ENCODE data around the gene CUL9. TPM values are rescaled to one million over a fixed set of nuclear protein-coding genes. Genes with fewer than 3 reads are reported as not detected.
A peak's percentile ranks its signal among the peaks of the same experiment; 100 is the strongest.

The CUL9 gene
- total RNA-seq, 1 donor from 2014 or later: 22.0 TPM

DNA sequence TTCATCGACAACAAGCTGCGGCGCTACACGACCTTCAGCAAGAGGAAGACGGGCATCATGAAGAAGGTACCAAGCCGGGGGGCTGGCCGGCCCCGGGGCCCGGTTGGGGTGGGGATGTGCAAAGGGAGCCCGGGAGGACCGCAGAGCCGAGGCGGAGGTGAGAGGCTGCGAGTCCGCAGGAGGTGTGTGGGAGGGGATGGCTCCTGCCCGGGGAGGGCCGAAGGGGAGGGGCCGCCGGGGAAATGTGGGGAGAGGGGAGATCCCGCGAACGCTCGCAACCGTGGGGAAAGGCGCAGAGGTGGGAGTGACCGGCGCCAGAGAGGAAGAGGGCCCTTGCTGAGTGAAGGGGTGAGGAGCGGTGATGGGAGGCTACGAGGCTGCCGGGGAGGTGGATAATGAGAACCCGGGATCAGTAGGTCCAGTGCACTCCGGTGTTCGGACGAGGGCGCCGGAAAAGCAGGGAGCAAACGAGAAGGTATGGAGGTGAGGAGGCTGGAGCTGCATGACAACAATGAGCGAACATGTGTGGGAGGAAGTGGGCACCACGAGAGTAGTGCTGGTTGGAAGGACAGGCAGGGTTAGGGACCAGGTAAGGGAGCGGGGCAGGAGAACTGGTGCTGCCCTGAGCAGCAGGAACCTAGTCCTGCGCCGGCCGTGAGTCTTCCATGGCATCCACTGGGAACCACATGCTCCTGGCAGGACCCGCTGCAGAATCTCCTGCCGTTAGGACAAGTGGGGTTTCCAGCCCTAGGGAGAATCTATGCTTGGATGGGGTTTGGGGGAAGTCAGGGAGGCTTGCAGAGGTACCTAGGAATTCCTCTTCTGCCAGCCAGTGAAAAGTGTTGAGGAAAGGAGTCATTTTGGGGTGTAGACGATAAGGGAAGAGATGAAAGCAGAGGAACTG is 9.6 kb upstream of the CUL9 start:
- DNase-seq (ENCODE audit: low spot score in 2 of 2): no peak
- no peak for FAIRE-seq

DNA sequence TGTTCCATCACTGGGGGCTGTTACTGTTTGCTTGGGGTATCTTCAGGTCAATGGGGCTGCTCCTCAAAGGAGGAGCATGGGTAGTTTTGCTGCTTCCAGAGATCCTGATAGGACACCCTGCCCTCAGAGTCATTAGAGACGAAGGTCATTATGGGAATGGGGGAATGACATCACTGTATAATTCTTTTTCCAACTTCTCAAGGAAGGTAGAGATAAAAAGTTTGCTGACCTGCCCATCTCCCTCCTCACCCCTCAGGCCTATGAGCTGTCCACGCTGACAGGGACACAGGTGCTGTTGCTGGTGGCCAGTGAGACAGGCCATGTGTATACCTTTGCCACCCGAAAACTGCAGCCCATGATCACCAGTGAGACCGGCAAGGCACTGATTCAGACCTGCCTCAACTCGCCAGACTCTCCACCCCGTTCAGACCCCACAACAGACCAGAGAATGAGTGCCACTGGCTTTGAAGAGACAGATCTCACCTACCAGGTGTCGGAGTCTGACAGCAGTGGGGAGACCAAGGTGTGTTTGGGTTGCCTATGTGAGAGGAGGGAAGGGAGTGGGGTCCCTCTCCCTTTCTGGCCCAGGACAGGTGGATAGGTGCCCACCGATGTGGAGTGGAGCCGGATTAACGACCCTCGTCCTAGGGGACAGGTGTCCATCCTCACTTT is 8.3 kb upstream of the CUL9 start:
- no peak for FAIRE-seq
- no peak for DNase-seq (ENCODE audit: low spot score in 2 of 2)

DNA sequence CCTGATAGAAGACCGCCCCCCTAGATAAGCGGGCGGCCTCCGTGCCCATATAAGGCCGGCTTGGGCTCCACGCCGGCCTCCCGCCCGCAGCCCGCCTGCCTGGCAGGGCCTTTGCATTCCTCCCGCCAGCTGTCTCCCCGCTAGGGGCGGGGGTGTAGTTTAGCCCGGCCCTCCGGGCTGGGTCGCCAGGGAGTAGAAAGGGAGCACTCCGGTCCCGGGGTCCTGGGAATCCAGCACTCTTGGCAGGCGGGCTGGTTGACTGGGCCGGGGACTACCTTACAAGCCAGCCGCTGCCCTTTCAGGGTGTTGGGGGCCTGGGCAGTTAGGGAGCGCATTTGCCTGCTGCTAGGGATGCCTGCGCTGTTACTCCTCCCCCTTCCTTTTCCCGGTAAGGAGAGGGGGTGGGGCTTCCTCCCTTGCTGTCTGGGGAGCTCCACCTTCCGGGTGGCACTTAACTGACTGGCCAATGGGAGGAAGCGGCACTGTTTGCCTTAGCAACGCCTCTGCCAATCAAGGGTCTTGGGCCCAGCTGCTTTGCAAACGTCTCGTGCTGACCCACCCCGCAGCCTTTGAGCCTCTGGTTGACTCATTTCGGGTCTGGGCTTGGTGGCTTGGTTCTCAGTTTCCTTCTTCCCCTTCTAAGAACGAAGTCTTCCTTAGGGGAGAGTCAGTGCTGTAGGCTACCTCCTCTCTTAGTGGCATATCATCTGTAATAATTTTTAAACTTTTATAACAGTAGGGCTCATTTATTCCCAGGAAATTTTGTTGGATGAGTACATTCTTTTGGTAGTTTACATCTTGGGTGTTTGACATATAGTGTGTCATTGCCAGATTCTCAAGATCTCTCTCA is 7.5 kb upstream of the CUL9 start:
- DNase-seq (ENCODE audit: low spot score in 2 of 2) (peak; percentile 91 to 97), FAIRE-seq (no peak)

DNA sequence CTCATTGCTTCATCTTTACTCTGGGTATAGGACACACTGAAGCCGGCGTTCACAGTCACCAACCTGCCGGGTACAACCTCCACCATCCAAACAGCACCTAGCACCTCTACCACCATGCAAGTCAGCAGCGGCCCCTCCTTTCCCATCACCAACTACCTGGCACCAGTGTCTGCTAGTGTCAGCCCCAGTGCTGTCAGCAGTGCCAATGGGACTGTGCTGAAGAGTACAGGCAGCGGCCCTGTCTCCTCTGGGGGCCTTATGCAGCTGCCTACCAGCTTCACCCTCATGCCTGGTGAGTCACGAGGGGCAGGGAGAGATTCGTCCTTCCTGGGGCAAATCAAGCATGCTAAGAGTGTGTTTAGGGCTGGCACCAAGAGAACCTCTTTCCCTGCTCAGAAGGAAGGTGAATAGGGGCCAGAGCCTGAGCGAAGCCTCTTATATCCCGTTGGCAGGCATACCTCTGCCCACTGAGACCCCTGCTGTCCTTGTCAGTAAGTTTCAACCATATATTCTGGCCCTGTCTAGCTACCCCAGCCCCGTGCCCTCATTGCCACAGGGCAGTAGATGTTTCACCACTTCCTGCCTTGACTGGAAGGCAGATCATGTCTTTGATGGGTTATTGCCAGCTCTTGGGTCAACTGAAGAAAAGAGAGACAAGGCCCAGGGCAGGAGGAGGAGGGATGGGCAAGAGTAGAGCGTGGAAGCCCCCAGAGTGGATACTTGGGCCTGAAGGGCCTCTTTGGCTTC is 6.1 kb upstream of the CUL9 start:
- no peak for DNase-seq (ENCODE audit: low spot score in 2 of 2)
- no peak for FAIRE-seq

DNA sequence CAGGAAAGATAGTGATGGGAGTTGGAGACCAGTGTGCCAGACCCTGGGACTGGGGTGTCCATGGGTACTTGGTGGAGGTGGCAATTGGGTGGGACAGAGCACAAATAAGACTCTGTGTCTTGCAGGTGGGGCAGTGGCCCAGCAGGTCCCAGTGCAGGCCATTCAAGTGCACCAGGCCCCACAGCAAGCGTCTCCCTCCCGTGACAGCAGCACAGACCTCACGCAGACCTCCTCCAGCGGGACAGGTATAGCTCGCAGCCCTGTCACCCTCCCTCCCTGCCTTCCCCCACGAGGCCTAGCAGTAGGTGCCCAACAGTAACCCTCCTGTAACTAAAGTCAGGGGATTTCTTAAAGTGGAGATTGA is 5.6 kb upstream of the CUL9 start:
- FAIRE-seq (no peak), DNase-seq (ENCODE audit: low spot score in 2 of 2) (no peak)

DNA sequence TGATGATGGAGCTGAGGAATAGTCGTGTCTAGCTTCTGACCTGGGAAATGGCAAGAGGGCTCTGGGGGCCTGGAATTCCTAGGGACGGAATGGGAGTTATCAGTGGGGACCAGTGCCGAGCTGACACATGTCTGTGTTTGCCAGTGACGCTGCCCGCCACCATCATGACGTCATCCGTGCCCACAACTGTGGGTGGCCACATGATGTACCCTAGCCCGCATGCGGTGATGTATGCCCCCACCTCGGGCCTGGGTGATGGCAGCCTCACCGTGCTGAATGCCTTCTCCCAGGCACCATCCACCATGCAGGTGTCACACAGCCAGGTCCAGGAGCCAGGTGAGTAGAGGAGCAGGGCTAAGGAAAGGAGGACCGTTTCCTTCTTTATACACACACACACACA is 3.8 kb upstream of the CUL9 start:
- no peak for FAIRE-seq
- no peak for DNase-seq (ENCODE audit: low spot score in 2 of 2)

DNA sequence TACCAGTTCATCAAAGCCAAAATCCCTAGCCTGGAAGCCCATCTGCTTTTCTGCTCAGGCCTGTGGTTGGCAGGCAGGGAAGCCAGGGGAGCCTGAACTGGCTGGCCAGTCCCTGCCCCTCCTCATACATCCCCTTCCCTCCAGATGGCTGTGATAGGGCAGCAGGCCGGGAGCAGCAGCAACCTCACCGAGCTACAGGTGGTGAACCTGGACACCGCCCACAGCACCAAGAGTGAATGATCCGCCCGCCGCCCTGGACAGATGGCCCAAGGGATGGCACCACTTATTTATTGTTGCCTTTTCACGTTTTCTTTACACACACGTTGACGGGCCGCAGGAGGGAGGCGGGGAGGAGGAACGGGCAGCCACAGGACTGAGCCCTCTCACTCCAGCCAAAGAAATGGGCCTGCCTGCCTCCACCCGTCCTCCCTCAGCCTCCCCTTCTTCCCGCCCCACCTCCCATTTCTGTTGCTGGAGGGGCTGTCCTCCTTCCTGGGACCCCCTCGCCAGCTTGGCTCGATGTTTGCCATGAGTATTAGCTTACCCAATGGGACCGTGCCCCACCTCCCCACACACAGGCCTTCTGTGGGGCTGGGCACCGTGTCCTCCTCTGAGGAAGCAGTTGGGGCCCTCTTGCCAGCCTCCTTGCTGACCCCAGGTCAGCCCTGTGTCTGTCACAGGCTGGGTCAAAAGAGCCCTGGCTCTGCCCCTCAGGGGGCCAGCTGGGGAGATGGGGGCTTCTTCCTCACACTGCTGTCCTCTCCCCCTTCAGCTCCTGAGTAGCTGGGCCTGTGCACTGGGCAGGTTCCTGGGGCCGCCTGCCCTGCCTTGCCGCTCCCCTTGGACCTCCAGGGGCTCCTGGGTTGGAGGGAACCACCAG is 2.8 kb upstream of the CUL9 start:
- FAIRE-seq (no peak), DNase-seq (ENCODE audit: low spot score in 2 of 2) (no peak)

DNA sequence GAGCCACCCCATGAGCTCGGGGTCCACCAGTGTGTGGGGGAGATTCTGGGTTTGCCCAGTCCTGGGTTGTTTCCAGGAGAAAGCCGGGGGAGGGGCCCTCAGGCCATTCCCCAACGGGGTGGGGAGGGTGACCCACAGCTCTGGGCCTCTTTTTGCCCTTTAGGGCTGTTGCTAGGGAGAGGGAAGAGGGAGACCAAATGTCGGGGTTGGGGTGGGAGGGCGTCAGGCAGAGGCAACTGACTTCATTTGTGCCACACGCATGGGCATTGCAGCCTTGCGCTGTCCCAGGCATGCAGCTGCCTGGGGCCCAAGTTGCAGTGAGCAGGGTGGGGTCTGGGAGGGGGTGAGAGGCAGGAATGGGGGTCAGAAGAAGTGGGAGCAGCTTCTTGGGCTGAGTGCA is 1.9 kb upstream of the CUL9 start:
- no peak for FAIRE-seq
- DNase-seq (ENCODE audit: low spot score in 2 of 2): no peak

DNA sequence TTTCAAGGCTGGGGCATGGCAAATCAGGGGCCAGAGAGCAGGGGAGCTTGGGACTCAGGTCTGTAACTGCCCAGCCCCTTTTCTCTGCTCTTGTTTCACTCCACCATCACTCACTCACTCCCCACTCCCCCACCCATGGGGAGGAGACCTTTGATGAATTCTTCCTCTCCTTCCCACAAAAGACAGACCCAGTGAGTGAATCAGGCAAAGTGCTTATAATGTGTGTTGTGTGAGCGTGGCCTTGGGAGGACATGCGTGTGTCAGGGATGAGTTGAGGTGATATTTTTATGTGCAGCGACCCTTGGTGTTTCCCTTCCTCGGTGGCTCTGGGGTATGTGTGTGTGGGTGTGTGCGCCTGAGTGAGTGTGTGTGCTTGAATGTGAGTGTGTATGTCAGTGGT is 1.0 kb upstream of the CUL9 start:
- DNase-seq (ENCODE audit: low spot score in 2 of 2) (no peak), FAIRE-seq (no peak)

DNA sequence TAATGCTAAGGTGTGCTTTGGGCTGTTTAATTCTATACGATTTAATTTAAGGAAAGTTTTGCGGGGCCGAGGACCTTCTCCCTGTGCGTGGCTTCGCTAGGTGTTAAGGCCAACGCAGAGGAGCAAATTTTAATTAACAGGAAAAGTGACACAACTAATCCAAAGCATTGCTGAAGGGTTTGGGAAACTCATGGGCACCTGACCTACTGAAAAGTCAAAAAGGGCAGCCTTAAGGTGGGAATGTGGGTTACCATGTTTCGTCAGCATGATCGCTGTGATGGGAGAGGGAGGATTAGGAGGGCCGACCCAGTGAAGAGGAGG is 415 bp upstream of the CUL9 start:
- no peak for DNase-seq (ENCODE audit: low spot score in 2 of 2)
- no peak for FAIRE-seq

DNA sequence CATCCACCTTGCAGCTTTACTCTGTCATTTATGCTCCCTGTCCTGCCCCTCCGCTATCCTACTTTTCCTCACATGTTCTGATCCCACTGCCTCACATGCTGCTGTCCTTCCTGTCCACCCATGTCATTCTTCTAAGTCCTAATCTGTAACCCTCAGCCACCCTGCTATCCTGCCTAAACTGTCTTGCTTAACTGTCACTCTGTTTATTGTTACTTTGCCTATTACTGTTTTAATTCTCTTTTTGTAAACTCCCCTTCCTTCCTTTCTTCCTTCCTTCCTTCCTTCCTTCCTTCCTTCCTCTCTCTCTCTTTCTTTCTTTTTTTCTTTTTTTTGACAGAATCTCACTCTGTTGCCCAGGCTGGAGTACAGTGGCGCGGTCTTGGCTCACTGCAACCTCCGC is 1.4 kb downstream of the CUL9 start:
- FAIRE-seq: no peak
- DNase-seq (ENCODE audit: low spot score in 2 of 2): no peak

DNA sequence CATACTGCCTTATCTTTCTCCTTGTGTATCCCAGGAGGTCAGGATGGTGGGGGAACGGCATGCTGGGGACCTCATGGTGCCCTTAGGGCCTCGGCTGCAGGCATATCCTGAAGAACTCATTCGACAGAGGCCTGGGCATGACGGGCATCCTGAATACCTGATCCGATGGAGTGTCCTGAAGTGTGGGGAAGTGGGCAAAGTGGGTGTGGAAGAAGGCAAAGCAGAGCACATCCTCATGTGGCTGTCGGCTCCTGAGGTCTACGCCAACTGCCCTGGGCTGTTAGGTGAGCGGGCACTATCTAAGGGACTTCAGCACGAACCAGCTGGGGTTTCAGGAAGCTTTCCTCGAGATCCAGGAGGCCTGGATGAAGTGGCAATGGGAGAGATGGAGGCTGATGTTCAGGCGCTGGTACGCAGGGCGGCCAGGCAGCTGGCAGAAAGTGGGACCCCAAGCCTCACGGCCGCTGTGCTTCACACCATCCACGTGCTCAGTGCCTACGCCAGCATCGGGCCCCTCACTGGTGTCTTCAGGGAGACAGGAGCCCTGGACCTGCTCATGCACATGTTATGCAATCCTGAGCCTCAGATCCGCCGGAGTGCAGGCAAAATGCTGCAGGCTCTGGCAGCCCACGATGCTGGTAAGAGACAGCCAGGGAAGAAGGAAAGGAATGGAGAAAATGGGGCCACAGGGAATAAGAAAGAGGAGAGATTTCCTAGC is 2.4 kb downstream of the CUL9 start:
- FAIRE-seq: no peak
- DNase-seq (ENCODE audit: low spot score in 2 of 2): no peak

DNA sequence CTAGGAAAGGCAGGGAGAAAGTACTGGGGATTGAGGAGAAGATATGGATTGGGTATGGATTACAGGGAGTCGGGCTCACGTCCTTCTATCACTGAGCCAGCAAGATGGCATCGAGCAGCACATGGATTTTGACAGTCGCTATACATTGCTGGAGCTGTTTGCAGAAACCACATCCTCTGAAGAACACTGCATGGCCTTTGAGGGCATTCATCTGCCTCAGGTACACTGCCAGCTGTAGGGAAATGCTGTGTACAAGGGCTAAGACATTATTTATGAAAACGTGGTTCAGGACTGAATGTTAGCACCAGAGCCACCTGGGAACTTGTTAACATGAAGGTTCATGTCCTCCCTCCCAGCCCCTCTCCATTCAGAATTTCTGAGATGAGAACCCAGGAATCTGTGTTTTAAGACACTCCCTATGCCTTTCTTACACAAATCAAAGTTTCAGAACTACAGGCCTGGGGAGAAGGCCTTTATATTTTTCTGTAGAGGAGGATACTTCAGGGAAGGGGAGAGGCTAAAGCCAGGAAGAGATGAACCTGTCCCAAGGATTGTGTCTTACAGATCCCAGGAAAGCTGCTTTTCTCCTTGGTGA is 3.5 kb downstream of the CUL9 start:
- DNase-seq (ENCODE audit: low spot score in 2 of 2) (no peak), FAIRE-seq (no peak)

DNA sequence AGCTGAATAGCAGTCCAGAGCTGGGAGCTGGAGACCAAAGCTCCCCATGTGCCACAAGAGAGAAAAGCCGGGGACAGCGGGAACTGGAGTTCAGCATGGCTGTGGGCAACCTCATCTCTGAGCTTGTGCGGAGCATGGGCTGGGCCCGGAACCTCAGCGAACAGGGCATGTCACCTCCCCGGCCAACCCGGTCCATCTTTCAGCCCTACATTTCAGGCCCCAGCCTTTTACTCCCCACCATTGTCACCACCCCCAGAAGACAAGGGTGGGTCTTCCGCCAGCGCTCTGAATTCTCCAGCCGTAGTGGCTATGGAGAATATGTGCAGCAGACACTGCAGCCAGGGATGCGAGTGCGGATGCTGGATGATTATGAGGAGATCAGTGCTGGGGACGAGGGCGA is 4.0 kb downstream of the CUL9 start:
- DNase-seq (ENCODE audit: low spot score in 2 of 2): no peak
- FAIRE-seq: no peak

DNA sequence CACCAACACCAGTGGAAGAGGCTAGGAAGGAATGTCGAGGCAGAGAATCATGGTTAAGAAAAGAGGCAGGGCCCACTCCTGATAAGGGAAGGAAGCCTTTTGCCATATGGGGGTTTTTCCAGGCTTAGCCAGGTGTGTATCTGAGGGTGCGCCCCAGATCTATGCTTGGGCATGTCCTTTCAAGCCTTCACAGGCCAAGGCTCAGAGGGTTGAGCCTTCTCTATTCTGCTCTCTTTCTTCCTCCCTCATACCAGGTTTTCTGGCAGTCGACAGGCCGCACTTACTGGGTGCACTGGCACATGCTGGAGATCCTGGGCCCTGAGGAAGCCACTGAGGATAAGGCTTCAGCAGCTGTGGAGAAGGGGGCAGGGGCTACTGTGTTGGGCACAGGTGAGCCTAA is 4.7 kb downstream of the CUL9 start:
- DNase-seq (ENCODE audit: low spot score in 2 of 2): no peak
- no peak for FAIRE-seq

DNA sequence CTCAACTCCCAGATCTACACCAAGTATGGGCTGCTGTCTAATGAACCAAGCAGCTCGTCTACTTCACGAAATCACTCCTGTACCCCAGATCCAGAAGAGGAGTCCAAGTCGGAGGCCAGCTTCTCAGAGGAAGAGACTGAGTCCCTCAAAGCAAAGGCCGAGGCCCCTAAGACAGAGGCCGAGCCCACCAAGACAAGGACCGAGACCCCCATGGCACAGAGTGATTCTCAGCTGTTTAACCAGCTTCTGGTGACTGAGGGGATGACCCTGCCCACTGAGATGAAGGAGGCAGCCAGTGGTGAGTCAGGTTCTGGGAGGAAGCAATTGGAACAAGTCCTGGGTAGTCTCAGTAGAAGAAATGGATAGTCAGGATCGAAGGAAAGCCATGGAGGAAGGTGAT is 5.8 kb downstream of the CUL9 start:
- no peak for FAIRE-seq

DNA sequence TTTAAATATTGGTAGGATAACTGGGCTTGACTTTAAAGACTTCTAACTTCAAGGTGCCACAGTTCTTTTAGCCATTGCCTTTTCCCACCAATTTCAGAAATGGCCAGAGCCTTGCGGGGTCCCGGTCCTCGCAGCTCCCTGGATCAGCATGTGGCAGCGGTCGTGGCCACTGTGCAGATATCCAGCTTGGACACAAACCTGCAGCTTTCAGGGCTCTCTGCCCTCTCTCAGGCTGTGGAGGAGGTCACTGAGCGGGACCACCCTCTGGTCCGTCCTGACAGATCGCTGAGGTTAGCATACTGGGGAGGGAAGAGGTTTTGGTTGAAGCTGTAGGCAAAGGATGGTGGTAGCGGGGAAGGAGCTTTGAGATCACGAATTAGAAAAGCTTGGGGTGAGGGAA is 6.4 kb downstream of the CUL9 start:
- no peak for FAIRE-seq

More for the DNA sequence above, 5.8 kb downstream of the CUL9 start:
- no peak for DNase-seq (ENCODE audit: low spot score in 2 of 2)

DNA sequence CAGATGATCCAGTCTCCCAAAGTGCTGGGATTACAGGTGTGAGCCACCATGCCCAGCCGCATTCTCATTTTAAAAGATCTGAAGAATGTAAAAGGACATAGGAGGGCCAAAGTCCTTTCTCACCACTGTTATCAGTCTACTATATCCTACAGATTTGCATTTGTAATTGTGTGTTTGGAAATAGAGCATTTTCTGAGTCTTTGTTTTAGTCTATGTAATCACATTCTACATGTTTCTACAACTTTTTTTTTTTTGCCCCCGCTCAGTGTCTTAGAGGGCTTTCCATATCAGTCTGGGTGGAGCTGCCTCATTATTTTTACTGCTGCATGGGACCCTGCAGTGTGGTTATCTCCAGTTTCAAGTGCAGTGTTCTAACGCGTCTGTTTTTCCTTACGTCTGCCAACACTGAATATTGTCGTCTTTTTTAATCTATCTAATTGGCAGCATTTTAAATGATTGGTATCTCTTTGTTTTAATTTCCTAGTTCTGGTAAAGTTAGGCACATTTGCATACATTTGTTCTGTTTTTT is 7.8 kb downstream of the CUL9 start:
- DNase-seq (ENCODE audit: low spot score in 2 of 2) (no peak), FAIRE-seq (no peak)

More for the DNA sequence above, 6.4 kb downstream of the CUL9 start:
- DNase-seq (ENCODE audit: low spot score in 2 of 2): no peak

Measured in frontal cortex (tissue), 4 donors.